Measurements from ENCODE around the gene TEAD1. TPM values are rescaled to one million over a fixed set of nuclear protein-coding genes. Genes with fewer than 3 reads are reported as not detected.

TEAD1 gene
- total RNA-seq, 1 donor from 2014 or later = 154 TPM

DNA sequence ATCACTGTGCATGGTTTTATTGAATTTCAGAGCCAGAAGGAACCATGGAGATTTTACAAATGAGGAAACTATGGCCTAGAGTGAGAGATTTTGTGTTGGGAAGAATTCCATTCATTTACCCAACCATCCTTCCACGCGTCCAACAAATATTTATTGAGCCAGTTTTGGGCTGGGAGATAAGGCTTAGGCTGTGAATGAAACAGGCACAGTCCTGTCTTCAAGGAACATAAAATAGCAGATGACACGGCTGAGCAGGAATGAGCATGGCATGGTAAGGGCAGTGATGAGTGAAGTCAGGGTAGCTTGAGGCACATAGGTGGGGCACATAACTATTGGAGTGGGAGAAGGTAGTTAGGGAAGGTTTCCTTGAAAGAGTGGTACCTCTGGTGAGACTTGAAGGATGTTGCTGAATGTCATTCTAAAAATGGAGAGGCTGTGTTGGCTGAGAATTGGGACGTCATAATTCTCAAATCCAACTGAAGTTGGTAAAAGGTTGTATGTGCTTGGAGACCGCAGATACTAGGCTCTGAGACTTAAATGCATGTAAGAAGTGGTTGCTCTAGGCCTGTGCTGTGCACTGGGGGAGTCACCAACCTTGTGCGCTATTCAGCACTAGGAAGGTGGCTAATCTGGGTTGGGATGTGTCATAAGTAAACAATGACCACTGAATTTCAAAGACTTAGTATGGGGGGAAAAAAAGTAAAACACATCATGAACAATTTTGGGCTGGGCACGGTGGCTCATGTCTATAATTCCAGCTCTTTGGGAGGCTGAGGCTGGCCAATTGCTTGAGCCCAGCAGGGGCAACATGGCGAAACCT is 51.9 kb downstream of the TEAD1 start:
- Mint-ChIP-seq H3K9me3 (ENCODE audit: unreplicated experiment) (no peaks in the 10 kb centered on the region), H3K27ac (ENCODE audit: unreplicated experiment) (peak overlapping the region; percentile 73), H3K27me3 (ENCODE audit: unreplicated experiment) (no peaks in the 10 kb centered on the region), H3K36me3 (ENCODE audit: unreplicated experiment) (no peaks in the 10 kb centered on the region), H3K4me3 (ENCODE audit: unreplicated experiment) (no peak overlapping the region), H3K4me1 (ENCODE audit: unreplicated experiment) (peaks cover 87% of the 10 kb centered on the region)
- peak; percentile 36 for DNase-seq (ENCODE audit: extremely low spot score, unreplicated experiment)
- TF ChIP-seq, protein P1, sequence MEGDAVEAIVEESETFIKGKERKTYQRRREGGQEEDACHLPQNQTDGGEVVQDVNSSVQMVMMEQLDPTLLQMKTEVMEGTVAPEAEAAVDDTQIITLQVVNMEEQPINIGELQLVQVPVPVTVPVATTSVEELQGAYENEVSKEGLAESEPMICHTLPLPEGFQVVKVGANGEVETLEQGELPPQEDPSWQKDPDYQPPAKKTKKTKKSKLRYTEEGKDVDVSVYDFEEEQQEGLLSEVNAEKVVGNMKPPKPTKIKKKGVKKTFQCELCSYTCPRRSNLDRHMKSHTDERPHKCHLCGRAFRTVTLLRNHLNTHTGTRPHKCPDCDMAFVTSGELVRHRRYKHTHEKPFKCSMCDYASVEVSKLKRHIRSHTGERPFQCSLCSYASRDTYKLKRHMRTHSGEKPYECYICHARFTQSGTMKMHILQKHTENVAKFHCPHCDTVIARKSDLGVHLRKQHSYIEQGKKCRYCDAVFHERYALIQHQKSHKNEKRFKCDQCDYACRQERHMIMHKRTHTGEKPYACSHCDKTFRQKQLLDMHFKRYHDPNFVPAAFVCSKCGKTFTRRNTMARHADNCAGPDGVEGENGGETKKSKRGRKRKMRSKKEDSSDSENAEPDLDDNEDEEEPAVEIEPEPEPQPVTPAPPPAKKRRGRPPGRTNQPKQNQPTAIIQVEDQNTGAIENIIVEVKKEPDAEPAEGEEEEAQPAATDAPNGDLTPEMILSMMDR (IDR thresholded peaks at IDR 0.05) = no peak

DNA sequence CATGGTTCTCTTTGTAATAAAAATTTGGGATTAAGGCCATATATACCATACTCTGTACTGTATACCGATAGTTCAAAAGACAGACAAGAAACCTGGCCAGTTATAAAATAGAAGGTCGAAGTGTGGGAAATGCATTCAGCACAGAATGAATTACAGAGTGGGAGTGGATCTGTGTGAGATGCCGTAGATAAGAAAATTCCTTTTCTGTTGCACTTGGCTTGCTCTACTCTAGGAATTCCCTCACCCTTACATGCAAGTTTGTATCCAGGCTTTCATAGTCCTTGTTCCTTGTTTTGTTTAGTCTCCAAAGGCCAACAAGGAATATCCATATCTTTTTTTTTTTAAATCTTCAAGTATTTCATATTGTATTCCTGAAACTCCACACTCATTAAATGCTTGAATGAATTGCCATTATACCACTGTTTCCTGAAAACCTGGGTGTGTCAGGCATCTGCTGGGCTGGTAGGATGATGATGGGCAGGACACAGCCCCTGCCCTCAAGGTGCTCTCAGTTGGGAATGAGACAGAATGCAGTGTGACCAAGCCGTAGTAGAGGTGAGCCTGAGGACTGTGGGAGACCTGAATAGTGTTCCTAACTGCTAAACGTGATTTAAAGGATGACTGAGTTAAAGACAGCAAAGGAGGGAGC is 53.5 kb downstream of the TEAD1 start:
- H3K4me1 Mint-ChIP-seq (ENCODE audit: unreplicated experiment) = peaks cover 77% of the 10 kb centered on the region
- no peak for DNase-seq (ENCODE audit: extremely low spot score, unreplicated experiment)
- H3K27ac Mint-ChIP-seq (ENCODE audit: unreplicated experiment) = peak overlapping the region; percentile 42

DNA sequence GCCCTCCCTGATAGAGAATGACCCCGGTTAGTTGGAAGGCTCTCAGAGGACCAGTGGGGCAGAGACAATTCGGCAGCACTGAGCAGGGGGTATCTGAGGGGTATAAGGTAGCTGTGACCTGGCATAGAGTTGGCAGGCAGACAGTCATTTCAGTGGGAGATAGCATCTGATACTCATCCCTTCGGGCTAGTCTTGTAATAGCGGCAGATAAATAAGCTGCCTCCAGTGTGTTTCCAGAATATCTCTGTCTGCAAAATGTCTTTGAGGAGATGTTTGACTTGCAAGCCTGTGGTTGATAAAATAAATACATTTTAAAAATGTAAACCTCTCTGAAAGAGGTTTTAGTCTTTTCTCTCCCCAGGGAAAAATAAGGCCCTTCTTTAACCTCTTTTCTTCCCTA is 54.2 kb downstream of the TEAD1 start:
- no peak for DNase-seq (ENCODE audit: extremely low spot score, unreplicated experiment)
- Mint-ChIP-seq H3K9me3 (ENCODE audit: unreplicated experiment) (no peaks in the 10 kb centered on the region), H3K27ac (ENCODE audit: unreplicated experiment) (peak overlapping the region; percentile 65)

More for the DNA sequence above, 53.5 kb downstream of the TEAD1 start:
- Mint-ChIP-seq H3K9me3 (ENCODE audit: unreplicated experiment) (no peaks in the 10 kb centered on the region), H3K27me3 (ENCODE audit: unreplicated experiment) (no peaks in the 10 kb centered on the region), H3K36me3 (ENCODE audit: unreplicated experiment) (no peaks in the 10 kb centered on the region), H3K4me3 (ENCODE audit: unreplicated experiment) (no peak overlapping the region)
- TF ChIP-seq, protein P1 (IDR thresholded peaks at IDR 0.05) = no peak

DNA sequence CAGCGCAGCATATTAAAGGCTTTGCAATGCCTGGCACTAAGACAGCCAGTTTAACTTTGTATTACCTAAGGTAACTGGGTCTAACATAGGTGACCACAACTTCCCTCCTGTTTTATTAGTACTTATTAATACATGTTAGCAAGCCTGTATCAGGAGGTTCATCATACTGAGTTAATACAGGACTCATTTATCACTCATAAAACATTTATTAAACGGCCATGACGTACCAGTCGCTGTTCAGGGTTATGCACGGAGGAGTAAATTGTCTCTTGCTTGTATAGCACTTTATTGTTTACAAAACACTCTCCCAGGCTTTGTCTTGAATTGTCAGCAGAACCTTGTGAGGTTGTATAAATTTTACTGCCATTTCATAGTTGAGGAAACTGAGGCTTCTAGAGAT is 55.7 kb downstream of the TEAD1 start:
- H3K4me1 Mint-ChIP-seq (ENCODE audit: unreplicated experiment) = peaks cover 55% of the 10 kb centered on the region
- no peaks in the 10 kb centered on the region for H3K9me3 Mint-ChIP-seq (ENCODE audit: unreplicated experiment)
- no peak overlapping the region for H3K4me3 Mint-ChIP-seq (ENCODE audit: unreplicated experiment)

More for the DNA sequence above, 54.2 kb downstream of the TEAD1 start:
- no peaks in the 10 kb centered on the region for H3K27me3 Mint-ChIP-seq (ENCODE audit: unreplicated experiment)
- TF ChIP-seq, protein P1 (IDR thresholded peaks at IDR 0.05) = no peak
- H3K36me3 Mint-ChIP-seq (ENCODE audit: unreplicated experiment) = no peaks in the 10 kb centered on the region
- peaks cover 70% of the 10 kb centered on the region for H3K4me1 Mint-ChIP-seq (ENCODE audit: unreplicated experiment)
- H3K4me3 Mint-ChIP-seq (ENCODE audit: unreplicated experiment) = no peak overlapping the region

More for the DNA sequence above, 55.7 kb downstream of the TEAD1 start:
- Mint-ChIP-seq H3K27ac (ENCODE audit: unreplicated experiment) (no peak overlapping the region), H3K36me3 (ENCODE audit: unreplicated experiment) (no peaks in the 10 kb centered on the region), H3K27me3 (ENCODE audit: unreplicated experiment) (no peaks in the 10 kb centered on the region)
- TF ChIP-seq, protein P1 (IDR thresholded peaks at IDR 0.05) = no peak
- no peak for DNase-seq (ENCODE audit: extremely low spot score, unreplicated experiment)
